Stimulated activated effector memory CD8-positive, alpha-beta T cell treated with anti-CD3 and anti-CD28 coated beads, Interleukin-12 subunit alpha, Interleukin-12 subunit beta, amount 100 ng/mL, for 72 hours (primary cell): Measurements from ENCODE around the gene TTC7B.
A peak's percentile ranks its signal among the peaks of the same experiment; 100 is the strongest.

Source experiments
- ATAC-seq: fragments of 150-1000 bp; cut with Tn5 transposase; 2 replicates; pipeline ENCODE4 v1.10.0; 2021
- DNase-seq, 2 donors: peaks; one replicate each; pipeline ENCODE4 v3.0.0; 2021 to 2022; ENCODE audit warnings: low spot score in 2 of 2
- H3K27ac Mint-ChIP-seq: one replicate; pipeline ENCODE4 v1.8.0; 2022; ENCODE audit warnings: mild to moderate bottlenecking, mixed read lengths
- H3K36me3 Mint-ChIP-seq: one replicate; pipeline ENCODE4 v1.8.0; 2022; ENCODE audit warnings: mild to moderate bottlenecking, mixed read lengths
- H3K4me1 Mint-ChIP-seq: one replicate; pipeline ENCODE4 v1.8.0; 2022; ENCODE audit warnings: mixed read lengths
- H3K4me3 Mint-ChIP-seq: one replicate; pipeline ENCODE4 v1.8.0; 2022; ENCODE audit warnings: mild to moderate bottlenecking, mixed read lengths
- H3K9me3 Mint-ChIP-seq: one replicate; pipeline ENCODE4 v1.8.0; 2022; ENCODE audit warnings: mixed read lengths

Gene TTC7B

GRCh38 chr14:90574188-90575131 is 241.8 kb downstream of the TTC7B start:
- ATAC-seq (no peak), DNase-seq (no peak)
- Mint-ChIP-seq H3K9me3 (no peaks in the 10 kb centered on the region), H3K4me1 (no peaks in the 10 kb centered on the region), H3K4me3 (no peak overlapping the region), H3K36me3 (no peaks in the 10 kb centered on the region), H3K27ac (no peak overlapping the region)

GRCh38 chr14:90573385-90574105 is 242.7 kb downstream of the TTC7B start:
- Mint-ChIP-seq H3K36me3 (no peaks in the 10 kb centered on the region), H3K4me1 (no peaks in the 10 kb centered on the region), H3K9me3 (no peaks in the 10 kb centered on the region)

GRCh38 chr14:90572441-90573150 is 243.6 kb downstream of the TTC7B start:
- H3K27ac Mint-ChIP-seq = peak overlapping the region; percentile 21
- H3K4me1 Mint-ChIP-seq = no peaks in the 10 kb centered on the region
- H3K36me3 Mint-ChIP-seq = no peaks in the 10 kb centered on the region
- H3K9me3 Mint-ChIP-seq = no peaks in the 10 kb centered on the region
- DNase-seq (no peak), ATAC-seq (no peak)
- no peak overlapping the region for H3K4me3 Mint-ChIP-seq

More at GRCh38 chr14:90573385-90574105, 242.7 kb downstream of the TTC7B start:
- Mint-ChIP-seq H3K27ac (no peak overlapping the region), H3K4me3 (no peak overlapping the region)
- no peak for ATAC-seq
- DNase-seq = no peak

- no peak for ATAC-seq
- Mint-ChIP-seq H3K36me3 (no peaks in the 10 kb centered on the region), H3K4me1 (no peaks in the 10 kb centered on the region), H3K4me3 (no peak overlapping the region), H3K9me3 (no peaks in the 10 kb centered on the region), H3K27ac (no peak overlapping the region)
- DNase-seq = no peak
These were observed 244.9 kb downstream of the TTC7B start for GRCh38 chr14:90571149-90571947.

- Mint-ChIP-seq H3K4me3 (no peak overlapping the region), H3K27ac (no peak overlapping the region)
- ATAC-seq = no peak
These were observed 245.8 kb downstream of the TTC7B start for GRCh38 chr14:90570461-90570860.

GRCh38 chr14:90569606-90570387 is 246.4 kb downstream of the TTC7B start:
- H3K9me3 Mint-ChIP-seq = no peaks in the 10 kb centered on the region
- H3K36me3 Mint-ChIP-seq = no peaks in the 10 kb centered on the region
- DNase-seq (no peak), ATAC-seq (peak; percentile 35)
- no peak overlapping the region for H3K27ac Mint-ChIP-seq
- H3K4me3 Mint-ChIP-seq = no peak overlapping the region
- H3K4me1 Mint-ChIP-seq = no peaks in the 10 kb centered on the region

More at GRCh38 chr14:90570461-90570860, 245.8 kb downstream of the TTC7B start:
- DNase-seq = no peak
- Mint-ChIP-seq H3K9me3 (no peaks in the 10 kb centered on the region), H3K4me1 (no peaks in the 10 kb centered on the region), H3K36me3 (no peaks in the 10 kb centered on the region)

GRCh38 chr14:90569201-90569600 is 247.0 kb downstream of the TTC7B start:
- no peak overlapping the region for H3K27ac Mint-ChIP-seq
- no peak overlapping the region for H3K4me3 Mint-ChIP-seq
- ATAC-seq = peak; percentile 17
- no peaks in the 10 kb centered on the region for H3K4me1 Mint-ChIP-seq
- H3K36me3 Mint-ChIP-seq = no peaks in the 10 kb centered on the region
- no peaks in the 10 kb centered on the region for H3K9me3 Mint-ChIP-seq
- DNase-seq = no peak

- Mint-ChIP-seq H3K36me3 (no peaks in the 10 kb centered on the region), H3K4me1 (no peaks in the 10 kb centered on the region), H3K27ac (no peak overlapping the region), H3K9me3 (no peaks in the 10 kb centered on the region), H3K4me3 (no peak overlapping the region)
- ATAC-seq = no peak
- no peak for DNase-seq
These were observed 247.8 kb downstream of the TTC7B start for GRCh38 chr14:90568405-90568804.

GRCh38 chr14:90567991-90568390 is 248.2 kb downstream of the TTC7B start:
- H3K9me3 Mint-ChIP-seq = no peaks in the 10 kb centered on the region
- H3K27ac Mint-ChIP-seq = no peak overlapping the region
- H3K4me1 Mint-ChIP-seq = no peaks in the 10 kb centered on the region
- ATAC-seq (no peak), DNase-seq (no peak)
- H3K4me3 Mint-ChIP-seq = no peak overlapping the region
- H3K36me3 Mint-ChIP-seq = no peaks in the 10 kb centered on the region

- no peak overlapping the region for H3K4me3 Mint-ChIP-seq
- no peak overlapping the region for H3K27ac Mint-ChIP-seq
These were observed 249.0 kb downstream of the TTC7B start for GRCh38 chr14:90567191-90567590.

GRCh38 chr14:90566481-90566880 is 249.7 kb downstream of the TTC7B start:
- Mint-ChIP-seq H3K9me3 (no peaks in the 10 kb centered on the region), H3K4me3 (no peak overlapping the region), H3K36me3 (no peaks in the 10 kb centered on the region), H3K27ac (no peak overlapping the region), H3K4me1 (no peaks in the 10 kb centered on the region)
- DNase-seq = no peak
- no peak for ATAC-seq

More at GRCh38 chr14:90567191-90567590, 249.0 kb downstream of the TTC7B start:
- Mint-ChIP-seq H3K4me1 (no peaks in the 10 kb centered on the region), H3K36me3 (no peaks in the 10 kb centered on the region), H3K9me3 (no peaks in the 10 kb centered on the region)
- DNase-seq = no peak
- no peak for ATAC-seq

- no peak overlapping the region for H3K4me3 Mint-ChIP-seq
- ATAC-seq (no peak), DNase-seq (no peak)
- no peaks in the 10 kb centered on the region for H3K4me1 Mint-ChIP-seq
- no peaks in the 10 kb centered on the region for H3K36me3 Mint-ChIP-seq
- H3K27ac Mint-ChIP-seq = no peak overlapping the region
- H3K9me3 Mint-ChIP-seq = no peaks in the 10 kb centered on the region
These were observed 251.7 kb downstream of the TTC7B start for GRCh38 chr14:90564496-90564895.

- no peak for DNase-seq
- H3K4me1 Mint-ChIP-seq = no peaks in the 10 kb centered on the region
- H3K27ac Mint-ChIP-seq = no peak overlapping the region
- no peaks in the 10 kb centered on the region for H3K36me3 Mint-ChIP-seq
- no peaks in the 10 kb centered on the region for H3K9me3 Mint-ChIP-seq
- no peak overlapping the region for H3K4me3 Mint-ChIP-seq
- no peak for ATAC-seq
These were observed 253.6 kb downstream of the TTC7B start for GRCh38 chr14:90562652-90563051.

GRCh38 chr14:90561920-90562319 is 254.3 kb downstream of the TTC7B start:
- H3K27ac Mint-ChIP-seq = no peak overlapping the region
- ATAC-seq (no peak), DNase-seq (no peak)
- H3K36me3 Mint-ChIP-seq = no peaks in the 10 kb centered on the region
- no peak overlapping the region for H3K4me3 Mint-ChIP-seq
- no peaks in the 10 kb centered on the region for H3K4me1 Mint-ChIP-seq
- no peaks in the 10 kb centered on the region for H3K9me3 Mint-ChIP-seq
